ENCODE measurements around the gene MAP6. TPM values are rescaled to one million over a fixed set of nuclear protein-coding genes. Genes with fewer than 3 reads are reported as not detected.

Gene MAP6
- total and polyA plus RNA-seq, 2 of the 13 experiments (the other 11 are each of a cell fraction or from before 2014, with no cell fraction given), result 0.04 TPM; not detected in 1

- TF ChIP-seq KIAA2018 (CRISPR knock-in tag; IDR thresholded peaks at IDR 0.05; ENCODE audit: borderline replicate concordance) (no peak), ZNF704 (CRISPR knock-in tag; IDR thresholded peaks at IDR 0.05; ENCODE audit: borderline replicate concordance) (0 out of 2 replicates have a peak, but pooled peaks have one; percentile 7), SRSF1 (optimal IDR thresholded peaks at IDR 0.05; ENCODE audit: low read depth, low read length) (no peak), ZNF24 (IDR thresholded peaks at IDR 0.05) (no peak), KLF13 (CRISPR knock-in tag; IDR thresholded peaks at IDR 0.05) (no peak), ZNF563 (CRISPR knock-in tag; IDR thresholded peaks at IDR 0.05) (no peak), MBD4 (IDR thresholded peaks at IDR 0.05; ENCODE audit: borderline replicate concordance, low read length) (no peak), CCDC6 (CRISPR knock-in tag; IDR thresholded peaks at IDR 0.05) (no peak), ZFYVE20 (CRISPR knock-in tag; IDR thresholded peaks at IDR 0.05; ENCODE audit: borderline replicate concordance, low read depth) (no peak), STAT5B (CRISPR knock-in tag; IDR thresholded peaks at IDR 0.05) (no peak), PPARG (CRISPR knock-in tag; conservative IDR thresholded peaks at IDR 0.05) (no peak)
These were observed 104.8 kb downstream of the MAP6 start (continued) for GRCh38 chr11:75563978-75564552.
